Retina (tissue), 1 donor: ENCODE measurements around the gene VSTM4.

ENCODE experiments used
- DNase-seq: peaks from one replicate; pipeline ENCODE4 v3.0.0-alpha.2; 2016

VSTM4 gene

GRCh38 chr10:49141541-49142332 lies 26.4 kb upstream of the VSTM4 start:
- no peak for DNase-seq

DNA sequence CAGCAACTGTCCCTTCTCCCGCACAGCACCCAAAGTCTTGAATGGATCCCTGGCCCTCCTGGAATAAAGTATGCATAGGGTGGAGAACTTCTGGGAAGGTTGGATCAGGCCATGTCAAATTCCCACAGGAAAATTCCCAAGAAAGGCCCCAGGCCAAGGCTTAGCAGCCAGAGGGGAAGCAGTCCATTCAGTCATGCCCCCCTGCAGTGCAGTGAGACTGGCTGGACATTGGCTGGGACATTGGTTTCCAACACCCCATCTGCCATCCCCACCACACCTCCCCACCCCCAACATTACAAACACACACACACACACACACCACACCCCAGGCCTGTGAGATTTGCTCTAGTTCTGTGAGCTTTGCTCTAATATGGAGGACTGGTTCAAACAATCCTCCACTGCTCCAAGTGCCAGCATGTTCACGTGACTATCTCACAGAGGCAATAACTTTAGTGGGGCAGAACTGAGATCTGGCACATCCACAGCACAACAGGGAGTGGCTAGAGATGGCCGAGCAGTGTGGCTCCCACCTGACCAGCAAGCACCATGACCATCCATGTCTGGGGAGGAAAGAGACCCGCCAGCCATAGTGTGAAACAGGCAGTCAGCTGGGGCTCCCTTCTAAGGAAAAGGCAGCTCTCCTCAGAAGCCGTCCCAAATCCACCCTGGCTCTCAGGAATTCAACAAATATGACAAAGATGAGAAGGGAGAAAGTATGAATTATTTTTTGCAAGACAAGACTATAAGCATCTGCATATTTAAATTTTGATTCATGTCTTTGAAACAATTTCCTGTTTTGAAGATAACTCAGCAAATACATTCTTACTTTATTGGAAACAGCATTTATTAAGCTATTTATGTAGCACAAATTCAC lies 25.2 kb upstream of the VSTM4 start:
- DNase-seq, result no peak

GRCh38 chr10:49139846-49140195 lies 24.5 kb upstream of the VSTM4 start:
- no peak for DNase-seq

- no peak for DNase-seq
Observed at GRCh38 chr10:49139028-49139845, 23.9 kb upstream of the VSTM4 start.

GRCh38 chr10:49138361-49138891 lies 23.1 kb upstream of the VSTM4 start:
- DNase-seq, result no peak

- DNase-seq, result no peak
Observed at GRCh38 chr10:49136525-49136924, 21.2 kb upstream of the VSTM4 start.

DNA sequence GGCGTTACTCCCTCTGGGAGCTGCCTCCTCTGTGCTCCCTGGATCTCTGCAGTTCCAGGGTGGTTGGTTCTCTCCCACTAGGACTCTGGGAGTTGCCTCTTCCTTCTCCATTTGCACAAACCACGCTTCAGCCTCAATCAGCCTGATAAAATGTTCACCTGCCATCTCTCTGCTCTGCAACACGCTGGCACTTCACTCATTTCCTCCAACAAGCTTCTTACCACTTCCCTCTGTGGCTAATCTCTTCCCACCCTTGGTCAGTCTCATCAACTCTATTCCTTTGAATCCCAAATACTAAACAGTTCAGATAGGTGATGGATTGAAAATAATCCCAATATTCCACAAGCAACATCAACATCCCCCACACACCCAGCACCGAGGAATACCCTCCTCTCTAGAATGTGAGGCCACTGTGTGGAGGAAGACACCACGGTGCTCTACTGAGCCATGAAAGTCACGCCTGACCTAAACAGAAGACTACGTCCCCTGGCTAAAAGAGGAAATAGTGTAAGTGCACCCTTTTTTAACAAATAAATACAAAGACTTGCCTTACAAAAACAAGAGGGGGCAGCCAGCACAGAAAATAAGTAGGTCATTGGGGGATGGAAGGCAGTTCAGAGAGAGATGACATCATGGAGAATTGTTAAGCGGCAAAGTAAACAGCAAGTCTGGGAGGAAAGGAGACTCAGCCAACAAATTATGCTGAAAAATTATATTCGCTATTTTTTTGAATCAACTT lies 20.4 kb upstream of the VSTM4 start:
- DNase-seq, result no peak

- no peak for DNase-seq
Observed at GRCh38 chr10:49134327-49134726, 19.0 kb upstream of the VSTM4 start.

DNA sequence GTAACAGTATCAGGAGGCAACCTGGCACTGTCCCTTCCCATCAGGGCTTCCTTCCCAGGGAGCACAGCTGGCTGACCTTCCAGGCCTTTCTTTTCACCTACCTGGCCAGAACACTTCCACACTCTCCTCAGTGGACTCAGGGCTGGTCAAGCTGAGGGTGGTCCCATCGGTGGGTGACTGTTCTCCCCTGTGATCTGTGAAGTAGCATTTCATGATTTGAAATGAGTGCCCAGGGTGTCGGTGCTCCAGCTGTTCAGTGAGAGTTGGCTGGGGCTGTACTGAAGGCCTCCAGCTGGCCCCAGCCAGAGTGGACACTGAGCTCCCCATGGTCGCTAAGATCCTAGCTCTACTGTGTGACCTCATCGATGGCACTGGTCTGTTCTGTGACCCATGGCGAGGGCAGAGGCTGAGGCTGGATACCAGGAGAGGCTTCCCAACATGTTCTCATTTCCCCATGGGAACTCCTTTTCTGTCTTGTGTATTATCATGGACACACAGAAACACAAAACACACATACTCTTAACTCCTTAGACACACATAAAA lies 18.5 kb upstream of the VSTM4 start, which contains the start of gene FAM170B:
FAM170B (minus strand) TSS at position 316 of the 543 bp plus-strand sequence; CDS start at position 213, 103 bp downstream.
- no peak for DNase-seq

- DNase-seq, result no peak
Observed at GRCh38 chr10:49132362-49132737, 17.0 kb upstream of the VSTM4 start.

DNA sequence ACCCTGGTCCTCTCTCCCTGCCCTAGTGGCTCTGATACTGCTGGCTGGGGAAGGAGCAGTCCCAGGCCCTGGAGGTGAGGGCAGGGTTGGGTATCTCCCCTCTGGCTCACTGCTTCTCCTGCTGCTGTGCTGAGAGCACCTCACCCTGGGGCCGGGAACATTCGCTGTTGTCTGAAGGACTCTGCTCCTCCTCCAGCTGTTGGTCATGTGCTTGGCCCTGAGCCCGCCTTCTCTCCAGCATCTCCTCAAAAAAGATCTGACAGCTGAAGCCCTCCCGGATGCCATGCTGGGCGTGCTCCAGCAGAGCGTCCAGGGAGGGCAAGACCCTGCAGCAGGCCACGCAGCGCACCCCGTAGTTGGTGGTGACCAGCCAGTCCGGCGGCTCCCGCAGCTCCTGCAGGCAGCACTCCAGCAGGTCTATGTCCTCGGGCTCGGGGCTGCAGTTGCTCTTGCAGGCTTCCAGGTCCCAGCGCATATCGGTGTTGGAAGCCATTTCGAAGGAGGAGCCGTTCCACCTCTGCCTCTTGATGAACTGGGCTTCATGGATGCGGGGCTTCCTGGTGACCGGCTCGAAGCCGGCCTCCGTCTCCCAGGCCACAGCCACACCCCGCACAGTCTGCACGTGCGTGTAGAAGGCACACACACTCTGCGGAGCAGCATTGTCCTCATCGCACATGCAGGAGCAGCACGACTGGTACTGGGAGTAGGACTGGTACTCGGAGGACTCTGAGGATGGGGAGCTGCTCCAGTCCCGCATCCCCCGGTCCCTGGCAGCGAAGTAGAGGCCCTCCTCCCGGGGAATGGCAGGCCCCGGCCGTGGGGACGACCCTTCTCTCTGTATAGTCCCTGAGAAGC lies 16.4 kb upstream of the VSTM4 start:
- DNase-seq, result no peak

GRCh38 chr10:49129376-49129775 lies 14.1 kb upstream of the VSTM4 start:
- DNase-seq, result no peak

- DNase-seq, result no peak
Observed at GRCh38 chr10:49128854-49129253, 13.5 kb upstream of the VSTM4 start.

GRCh38 chr10:49123981-49124950 lies 8.9 kb upstream of the VSTM4 start:
- DNase-seq, result no peak

DNA sequence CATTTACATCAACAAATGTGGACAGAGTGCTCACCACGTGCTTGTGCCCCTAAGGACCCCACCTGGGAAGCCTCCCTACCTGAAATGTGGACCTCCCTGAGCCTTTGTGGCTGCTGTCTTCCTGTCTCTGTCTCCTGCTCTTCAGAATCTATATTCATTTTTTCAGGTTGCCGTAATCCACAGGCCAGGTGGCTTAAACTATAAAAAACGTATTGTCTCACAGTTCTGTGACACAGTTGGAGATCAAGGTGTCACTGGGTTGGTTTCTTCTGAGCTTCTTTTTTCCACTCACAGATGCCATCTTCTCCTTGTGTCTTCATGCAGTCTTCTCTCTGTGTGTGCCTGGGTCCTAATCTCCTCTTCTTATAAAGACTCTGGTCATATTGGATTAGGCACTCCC lies 5.6 kb upstream of the VSTM4 start:
- DNase-seq, result no peak

- no peak for DNase-seq
Observed at GRCh38 chr10:49119746-49120145, 4.4 kb upstream of the VSTM4 start.

- peak; percentile 55 for DNase-seq
Observed at GRCh38 chr10:49118430-49119074, 3.2 kb upstream of the VSTM4 start.

GRCh38 chr10:49117376-49118070 lies 2.2 kb upstream of the VSTM4 start:
- DNase-seq, result no peak
